Heart left ventricle (tissue), 13 donors: ENCODE results near the gene PAFAH1B2.
A peak's percentile ranks its signal among the peaks of the same experiment; 100 is the strongest.

ENCODE experiments used
- CTCF ChIP-seq, 12 donors: fragments of 200-600 bp; sonication (generic) in 4 of 12; IDR thresholded peaks; one replicate each; pipeline versions ENCODE4 v1.5.0 to v1.8.0; 2018 to 2022; ENCODE audit warnings: antibody characterized with exemption in 12 of 12, mild to moderate bottlenecking in 5 of 12
- POLR2A ChIP-seq, 2 donors: fragments of 450-650 bp; IDR thresholded peaks; one replicate each; pipeline ENCODE4 v1.6.1; 2017; ENCODE audit warnings: antibody characterized with exemption in 2 of 2, mild to moderate bottlenecking in 2 of 2, moderate library complexity in 2 of 2
- donor health status: ischemic (EF 13 %, LVEDD 7.1; RV severe dilation, severe dysfunction).
- donor health status: DM: no; HTN: yes; CAD: no.
- donor health status: DM: no; HTN: no; CAD: no.
- donor health status: ischemic (EF 25% LVEDD 6.9; RV normal size, moderate dysfunction).
- donor health status: ischemic (EF 25% LVEDD 5.7; RV mildly dilated, moderate dysfunction).
- donor health status: ischemic (EF 35%, LVEDD 5.7; RV mildly dilated, moderate dysfunction).
- donor health status: nonischemic (EF 11% LVEDD 7.7; RV severe dilation, severe dysfunction).
- donor health status: DM: yes; HTN: yes; CAD: no.
- donor health status: PGD.
- donor health status: ischemic (EF 29% LVEDD 5.4; RV normal size, mild dysfunction).
- donor health status: nonischemic (EF 23%, LVEDD 6.1; RV moderate dilation, normal function).

DNA sequence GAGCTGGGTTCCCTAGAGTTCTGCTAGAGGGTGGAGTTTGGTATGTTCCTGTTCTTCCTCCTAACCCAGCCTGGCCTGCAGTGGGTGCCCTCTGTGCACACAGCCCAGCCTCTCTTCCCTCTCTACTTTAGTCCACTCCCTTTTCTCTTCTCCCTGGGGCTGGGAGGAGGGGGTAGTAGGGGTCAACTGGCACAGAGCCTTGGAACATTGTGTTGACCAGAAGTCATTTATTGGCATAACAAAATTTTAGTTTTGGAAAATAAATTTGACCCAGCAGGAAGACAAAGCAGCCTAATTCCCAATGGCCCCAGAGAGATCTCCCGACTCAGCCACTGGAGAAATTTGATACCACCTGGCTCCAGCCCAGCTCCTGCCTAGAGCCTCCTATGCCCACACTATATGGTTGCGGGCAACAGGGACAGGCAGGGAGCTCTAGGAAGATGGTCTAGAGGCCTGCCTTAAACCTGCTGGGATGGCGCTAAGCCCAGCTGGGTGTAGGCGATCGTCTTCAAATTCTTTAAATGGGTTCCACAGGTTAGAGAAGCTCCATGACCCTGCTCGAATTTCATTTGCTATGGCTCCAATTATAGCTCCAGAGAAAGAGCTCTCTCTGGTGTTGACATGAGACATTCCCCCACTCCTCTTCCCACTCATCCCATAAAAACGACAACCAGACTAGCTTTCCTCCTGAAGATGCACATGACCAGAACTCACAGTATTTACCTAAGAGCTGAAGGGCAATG, 77.9 kb downstream of the PAFAH1B2 start:
- TF ChIP-seq CTCF (IDR thresholded peaks at IDR 0.05) (peak in 2 of 12 donors; percentile 18 to 23), POLR2A (IDR thresholded peaks at IDR 0.05) (no peak)
